GM23338 (cell line): ENCODE data around the gene C1orf50. TPM values are rescaled to one million over a fixed set of nuclear protein-coding genes. Genes with fewer than 3 reads are reported as not detected.
"Not testable (repeated sequence)": the region's sequence is repeated elsewhere in the genome, so short reads cannot be mapped to it uniquely, and the experiment has no call there.

ENCODE experiments used
- ATAC-seq: fragments of 200-7000 bp; cut with Tn5 transposase; 3 replicates; pipeline ENCODE4 v1.9.1; 2020
- DNase-seq: peaks from one replicate; pipeline ENCODE4 v3.0.0-alpha.2; 2015; ENCODE audit warnings: low spot score
- H2AFZ ChIP-seq: fragments of 200-600 bp; sonication (generic); 2 replicates; pipeline ENCODE4 v1.8.0; 2016; ENCODE audit warnings: antibody characterized with exemption, mild to moderate bottlenecking, moderate library complexity
- H3F3A ChIP-seq: fragments of 200-600 bp; sonication (generic); replicated peaks from 2 replicates; pipeline ENCODE4 v1.8.0; 2017; ENCODE audit warnings: antibody characterized with exemption, mixed run types, low read depth
- H3K27ac ChIP-seq: fragments of 200-600 bp; sonication (generic); 2 replicates; pipeline ENCODE4 v1.6.1; 2016; ENCODE audit warnings: low read depth
- H3K27me3 ChIP-seq: fragments of 200-600 bp; sonication (generic); 2 replicates; pipeline ENCODE4 v1.8.0; 2016; ENCODE audit warnings: mild to moderate bottlenecking, mixed run types, moderate library complexity; ENCODE audit not compliant: insufficient read depth
- H3K36me3 ChIP-seq: fragments of 200-600 bp; sonication (generic); 2 replicates; pipeline ENCODE4 v1.8.0; 2016; ENCODE audit warnings: mild to moderate bottlenecking; ENCODE audit not compliant: insufficient read depth
- H3K4me1 ChIP-seq: fragments of 200-600 bp; sonication (generic); 2 replicates; pipeline ENCODE4 v1.8.0; 2016; ENCODE audit warnings: mild to moderate bottlenecking, moderate library complexity; ENCODE audit not compliant: insufficient read depth
- H3K4me2 ChIP-seq: fragments of 200-600 bp; sonication (generic); 2 replicates; pipeline ENCODE4 v1.7.1; 2017; ENCODE audit warnings: mixed run types
- H3K4me3 ChIP-seq: fragments of 200-600 bp; sonication (generic); 2 replicates; pipeline ENCODE4 v1.6.1; 2016; ENCODE audit warnings: mixed run types
- H3K79me2 ChIP-seq: fragments of 200-600 bp; sonication (generic); replicated peaks from 2 replicates; pipeline ENCODE4 v1.8.0; 2017; ENCODE audit warnings: mild to moderate bottlenecking; ENCODE audit not compliant: insufficient read depth
- H3K9me2 ChIP-seq: fragments of 200-600 bp; sonication (generic); 2 replicates; pipeline ENCODE4 v1.8.0; 2017; ENCODE audit not compliant: insufficient read depth
- H4K20me1 ChIP-seq: fragments of 200-600 bp; sonication (generic); replicated peaks from 2 replicates; pipeline ENCODE4 v1.8.0; 2017; ENCODE audit warnings: mild to moderate bottlenecking; ENCODE audit not compliant: insufficient read depth
- H3K27ac Mint-ChIP-seq: 2 replicates; pipeline ENCODE4 v1.8.0; 2020; ENCODE audit warnings: inconsistent platforms, mild to moderate bottlenecking, moderate library complexity, mixed read lengths
- H3K27me3 Mint-ChIP-seq: 3 replicates; pipeline ENCODE4 v1.8.0; 2022; ENCODE audit warnings: low read depth, mild to moderate bottlenecking, moderate library complexity, mixed read lengths, inconsistent platforms; ENCODE audit not compliant: insufficient read depth, poor library complexity
- H3K36me3 Mint-ChIP-seq: 3 replicates; pipeline ENCODE4 v1.8.0; 2021; ENCODE audit warnings: low read depth, mild to moderate bottlenecking, inconsistent platforms, moderate library complexity, mixed read lengths
- H3K4me1 Mint-ChIP-seq: 3 replicates; pipeline ENCODE4 v1.8.0; 2020; ENCODE audit warnings: mild to moderate bottlenecking, inconsistent platforms, mixed read lengths
- H3K4me3 Mint-ChIP-seq: 3 replicates; pipeline ENCODE4 v1.8.0; 2021; ENCODE audit warnings: moderate library complexity, mild to moderate bottlenecking, inconsistent platforms, mixed read lengths
- H3K9me3 Mint-ChIP-seq: 3 replicates; pipeline ENCODE4 v1.8.0; 2020; ENCODE audit warnings: moderate library complexity, mild to moderate bottlenecking, inconsistent platforms, mixed read lengths
- ETS1 ChIP-seq: IDR thresholded peaks from 2 replicates; pipeline ENCODE4 v1.6.1; 2016; ENCODE audit warnings: antibody characterized with exemption
- EZH2 ChIP-seq: fragments of 200-600 bp; sonication (generic); IDR thresholded peaks from one replicate; pipeline ENCODE4 v1.8.0; 2017; ENCODE audit warnings: antibody characterized with exemption, mild to moderate bottlenecking, low read depth; ENCODE audit not compliant: unreplicated experiment
- JUNB ChIP-seq: IDR thresholded peaks from one replicate; pipeline ENCODE4 v1.6.1; 2016; ENCODE audit warnings: antibody characterized with exemption; ENCODE audit not compliant: unreplicated experiment
- NANOG ChIP-seq: IDR thresholded peaks from 2 replicates; pipeline ENCODE4 v1.6.1; 2016; ENCODE audit warnings: antibody characterized with exemption, borderline replicate concordance
- ZNF331 ChIP-seq: fragments of 250-450 bp; sonication (Bioruptor Pico); IDR thresholded peaks from 2 replicates; pipeline ENCODE4 v1.5.0; 2020; ENCODE audit warnings: low read depth, mild to moderate bottlenecking, moderate library complexity
- polyA plus RNA-seq: library from polyadenylated mRNA; unstranded; fragments of >200 nt; fragmentation: Nextera tagmentation; extraction: Ambion mirVana; gene quantifications from 2 replicates; pipeline ENCODE4 v1.2.1, GENCODE V29; 2016
- total RNA-seq: library from RNA; depleted of rRNA; stranded (reverse); fragments of >200 nt; shearing (Covaris generic); gene quantifications from 2 replicates; pipeline ENCODE4 v1.2.3, GENCODE V29; 2014
- TF ChIP-seq, protein P1 (sequence below): fragments of 250-450 bp; sonication (Bioruptor Pico); IDR thresholded peaks from 2 replicates; pipeline ENCODE4 v1.5.0; 2020; ENCODE audit warnings: mild to moderate bottlenecking, moderate library complexity

Gene C1orf50
- total and polyA plus RNA-seq, 2 experiments from 2014 or later: 4.4 to 4.7 TPM

GRCh38 chr1:42723511-42723910 lies 43.5 kb upstream of the C1orf50 start (continued):
- TF ChIP-seq JUNB (no peak), ETS1 (no peak), EZH2 (no peak), NANOG (no peak), ZNF331 (CRISPR knock-in tag) (no peak)
- TF ChIP-seq, protein P1, sequence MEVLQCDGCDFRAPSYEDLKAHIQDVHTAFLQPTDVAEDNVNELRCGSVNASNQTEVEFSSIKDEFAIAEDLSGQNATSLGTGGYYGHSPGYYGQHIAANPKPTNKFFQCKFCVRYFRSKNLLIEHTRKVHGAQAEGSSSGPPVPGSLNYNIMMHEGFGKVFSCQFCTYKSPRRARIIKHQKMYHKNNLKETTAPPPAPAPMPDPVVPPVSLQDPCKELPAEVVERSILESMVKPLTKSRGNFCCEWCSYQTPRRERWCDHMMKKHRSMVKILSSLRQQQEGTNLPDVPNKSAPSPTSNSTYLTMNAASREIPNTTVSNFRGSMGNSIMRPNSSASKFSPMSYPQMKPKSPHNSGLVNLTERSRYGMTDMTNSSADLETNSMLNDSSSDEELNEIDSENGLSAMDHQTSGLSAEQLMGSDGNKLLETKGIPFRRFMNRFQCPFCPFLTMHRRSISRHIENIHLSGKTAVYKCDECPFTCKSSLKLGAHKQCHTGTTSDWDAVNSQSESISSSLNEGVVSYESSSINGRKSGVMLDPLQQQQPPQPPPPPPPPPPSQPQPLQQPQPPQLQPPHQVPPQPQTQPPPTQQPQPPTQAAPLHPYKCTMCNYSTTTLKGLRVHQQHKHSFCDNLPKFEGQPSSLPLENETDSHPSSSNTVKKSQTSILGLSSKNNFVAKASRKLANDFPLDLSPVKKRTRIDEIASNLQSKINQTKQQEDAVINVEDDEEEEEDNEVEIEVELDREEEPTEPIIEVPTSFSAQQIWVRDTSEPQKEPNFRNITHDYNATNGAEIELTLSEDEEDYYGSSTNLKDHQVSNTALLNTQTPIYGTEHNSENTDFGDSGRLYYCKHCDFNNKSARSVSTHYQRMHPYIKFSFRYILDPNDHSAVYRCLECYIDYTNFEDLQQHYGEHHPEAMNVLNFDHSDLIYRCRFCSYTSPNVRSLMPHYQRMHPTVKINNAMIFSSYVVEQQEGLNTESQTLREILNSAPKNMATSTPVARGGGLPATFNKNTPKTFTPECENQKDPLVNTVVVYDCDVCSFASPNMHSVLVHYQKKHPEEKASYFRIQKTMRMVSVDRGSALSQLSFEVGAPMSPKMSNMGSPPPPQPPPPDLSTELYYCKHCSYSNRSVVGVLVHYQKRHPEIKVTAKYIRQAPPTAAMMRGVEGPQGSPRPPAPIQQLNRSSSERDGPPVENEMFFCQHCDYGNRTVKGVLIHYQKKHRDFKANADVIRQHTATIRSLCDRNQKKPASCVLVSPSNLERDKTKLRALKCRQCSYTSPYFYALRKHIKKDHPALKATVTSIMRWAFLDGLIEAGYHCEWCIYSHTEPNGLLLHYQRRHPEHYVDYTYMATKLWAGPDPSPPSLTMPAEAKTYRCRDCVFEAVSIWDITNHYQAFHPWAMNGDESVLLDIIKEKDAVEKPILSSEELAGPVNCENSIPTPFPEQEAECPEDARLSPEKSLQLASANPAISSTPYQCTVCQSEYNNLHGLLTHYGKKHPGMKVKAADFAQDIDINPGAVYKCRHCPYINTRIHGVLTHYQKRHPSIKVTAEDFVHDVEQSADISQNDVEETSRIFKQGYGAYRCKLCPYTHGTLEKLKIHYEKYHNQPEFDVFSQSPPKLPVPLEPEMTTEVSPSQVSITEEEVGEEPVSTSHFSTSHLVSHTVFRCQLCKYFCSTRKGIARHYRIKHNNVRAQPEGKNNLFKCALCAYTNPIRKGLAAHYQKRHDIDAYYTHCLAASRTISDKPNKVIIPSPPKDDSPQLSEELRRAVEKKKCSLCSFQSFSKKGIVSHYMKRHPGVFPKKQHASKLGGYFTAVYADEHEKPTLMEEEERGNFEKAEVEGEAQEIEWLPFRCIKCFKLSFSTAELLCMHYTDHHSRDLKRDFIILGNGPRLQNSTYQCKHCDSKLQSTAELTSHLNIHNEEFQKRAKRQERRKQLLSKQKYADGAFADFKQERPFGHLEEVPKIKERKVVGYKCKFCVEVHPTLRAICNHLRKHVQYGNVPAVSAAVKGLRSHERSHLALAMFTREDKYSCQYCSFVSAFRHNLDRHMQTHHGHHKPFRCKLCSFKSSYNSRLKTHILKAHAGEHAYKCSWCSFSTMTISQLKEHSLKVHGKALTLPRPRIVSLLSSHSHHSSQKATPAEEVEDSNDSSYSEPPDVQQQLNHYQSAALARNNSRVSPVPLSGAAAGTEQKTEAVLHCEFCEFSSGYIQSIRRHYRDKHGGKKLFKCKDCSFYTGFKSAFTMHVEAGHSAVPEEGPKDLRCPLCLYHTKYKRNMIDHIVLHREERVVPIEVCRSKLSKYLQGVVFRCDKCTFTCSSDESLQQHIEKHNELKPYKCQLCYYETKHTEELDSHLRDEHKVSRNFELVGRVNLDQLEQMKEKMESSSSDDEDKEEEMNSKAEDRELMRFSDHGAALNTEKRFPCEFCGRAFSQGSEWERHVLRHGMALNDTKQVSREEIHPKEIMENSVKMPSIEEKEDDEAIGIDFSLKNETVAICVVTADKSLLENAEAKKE: no peak

DNA sequence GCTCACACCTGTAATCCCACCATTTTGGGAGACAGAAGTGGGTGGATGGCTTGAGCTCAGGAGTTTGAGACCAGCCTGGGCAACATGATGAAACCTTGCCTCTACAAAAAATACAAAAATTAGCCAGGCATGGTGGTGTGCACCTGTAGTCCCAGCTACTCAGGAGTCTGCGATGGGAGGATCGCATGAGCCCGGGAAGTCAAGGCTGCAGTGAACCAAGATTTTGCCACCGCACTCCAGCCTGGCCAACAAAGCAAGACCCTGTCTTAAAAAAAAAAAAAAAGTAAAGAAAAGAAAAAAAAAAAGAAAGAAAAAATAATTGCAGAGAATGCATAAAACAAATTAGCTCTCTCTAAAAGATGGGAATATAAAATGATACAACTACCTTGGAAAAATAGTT lies 41.2 kb upstream of the C1orf50 start:
- not testable (repeated sequence) for H3K4me1 Mint-ChIP-seq, H3K4me2 ChIP-seq, H3K79me2 ChIP-seq, H3K36me3 ChIP-seq, H3K4me3 ChIP-seq, H3K27me3 ChIP-seq, H4K20me1 ChIP-seq, H3K27me3 Mint-ChIP-seq, H3F3A ChIP-seq, H3K9me3 Mint-ChIP-seq, H3K4me1 ChIP-seq, DNase-seq, H2AFZ ChIP-seq, ATAC-seq, H3K27ac ChIP-seq, H3K4me3 Mint-ChIP-seq, H3K9me2 ChIP-seq, H3K36me3 Mint-ChIP-seq, H3K27ac Mint-ChIP-seq
